Astrocyte of the cerebellum (primary cell): ENCODE data around the gene CAMSAP2.

Experiments
- DNase-seq: peaks from one replicate; pipeline ENCODE4 v3.0.0-alpha.2; 2011; ENCODE audit warnings: low read depth
- H3K4me3 ChIP-seq: 2 replicates; pipeline ENCODE4 v1.5.1; 2011; ENCODE audit warnings: mild to moderate bottlenecking, low read depth, low read length, moderate library complexity
- CTCF ChIP-seq: IDR thresholded peaks from 2 replicates; pipeline ENCODE4 v1.5.1; 2012; ENCODE audit warnings: low read length, low read depth, moderate library complexity, mild to moderate bottlenecking; ENCODE audit errors: missing control alignments
- in situ Hi-C: cut with HindIII; loops from 2 replicates; pipeline ENCODE4 v1.10.0; 2017; ENCODE audit warnings: low sequenced_read_pairs

CAMSAP2 gene

GRCh38 chr1:200901350-200901749, 162.7 kb downstream of the CAMSAP2 start:
- in situ Hi-C loops: no loop called here
- TF ChIP-seq CTCF: no peak
- no peak overlapping the region for H3K4me3 ChIP-seq
- no peak for DNase-seq

- H3K4me3 ChIP-seq: no peak overlapping the region
- no peak for DNase-seq
- in situ Hi-C loops: no loop called here
- no peak for TF ChIP-seq CTCF
Observed at GRCh38 chr1:200901796-200902444, 163.2 kb downstream of the CAMSAP2 start.

GRCh38 chr1:200903793-200904192, 165.1 kb downstream of the CAMSAP2 start:
- no peak for DNase-seq

GRCh38 chr1:200904772-200905171, 166.1 kb downstream of the CAMSAP2 start:
- no peak for TF ChIP-seq CTCF
- DNase-seq: no peak
- H3K4me3 ChIP-seq: no peak overlapping the region
- in situ Hi-C loops: no loop called here

More at GRCh38 chr1:200903793-200904192, 165.1 kb downstream of the CAMSAP2 start:
- TF ChIP-seq CTCF: no peak
- in situ Hi-C loops: no loop called here
- no peak overlapping the region for H3K4me3 ChIP-seq

- in situ Hi-C loops: no loop called here
- TF ChIP-seq CTCF: no peak
- no peak for DNase-seq
- H3K4me3 ChIP-seq: no peak overlapping the region
Observed at GRCh38 chr1:200905411-200906052, 166.8 kb downstream of the CAMSAP2 start.

- in situ Hi-C loops: no loop called here
- no peak for TF ChIP-seq CTCF
- DNase-seq: no peak
Observed at GRCh38 chr1:200906491-200906890, 167.8 kb downstream of the CAMSAP2 start.

More at GRCh38 chr1:200906491-200906890, 167.8 kb downstream of the CAMSAP2 start:
- H3K4me3 ChIP-seq: no peak overlapping the region
